ENCODE results near the gene DISC1. TPM values are rescaled to one million over a fixed set of nuclear protein-coding genes. Genes with fewer than 3 reads are reported as not detected.
"Not testable (repeated sequence)": the region's sequence is repeated elsewhere in the genome, so short reads cannot be mapped to it uniquely, and the experiment has no call there.

DISC1 gene
- total and polyA plus RNA-seq, 7 donors = 1.2 to 14.1 (median 5.8) TPM

DNA sequence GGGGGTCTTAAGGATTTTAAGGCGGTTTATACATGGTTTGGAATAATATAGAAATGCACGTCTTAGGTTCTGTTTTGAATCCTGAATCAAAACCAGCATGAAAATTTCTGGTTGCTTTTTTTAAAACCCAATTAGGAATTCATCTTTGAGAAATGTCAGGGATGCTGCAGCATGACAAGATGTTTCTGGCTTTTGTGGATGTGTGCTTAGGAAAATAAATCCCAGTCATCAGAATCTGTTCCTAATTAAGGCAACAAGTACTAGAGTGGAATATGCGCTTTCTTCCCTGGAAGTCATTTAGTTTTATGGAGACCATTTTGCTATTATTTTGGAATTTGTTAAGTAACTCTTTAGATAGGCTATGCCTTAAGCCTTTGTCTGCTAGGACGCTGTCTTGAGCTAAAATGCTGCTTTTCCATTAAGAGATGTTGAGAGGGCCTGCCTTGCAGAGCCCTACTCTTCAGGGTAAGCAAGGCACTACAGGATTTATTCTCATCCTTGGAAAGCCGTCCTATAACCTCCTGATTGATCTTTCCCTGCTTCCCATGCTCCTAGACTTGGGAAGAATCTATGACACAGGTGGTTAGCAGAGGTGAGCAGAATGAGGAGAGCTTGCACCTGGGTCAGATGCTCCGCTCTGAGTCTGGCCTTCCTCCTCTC, 332.8 kb downstream of the DISC1 start:
- Histone ChIP-seq H3K27ac (no peak overlapping the region), H3K9me3 (no peaks in the 10 kb centered on the region), H3K36me3 (no peaks in the 10 kb centered on the region), H3K27me3 (no peaks in the 10 kb centered on the region), H3K4me1 (no peaks in the 10 kb centered on the region), H3K4me3 (no peak overlapping the region)
- no peak for DNase-seq
- TF ChIP-seq EP300 (IDR thresholded peaks at IDR 0.05) = no peak
- WGBS, 2 donors = 94 to 96% methylated on average over 6 of the region's 6 CpGs
- intact Hi-C loops (cut with DNase I) = no loop called here

DNA sequence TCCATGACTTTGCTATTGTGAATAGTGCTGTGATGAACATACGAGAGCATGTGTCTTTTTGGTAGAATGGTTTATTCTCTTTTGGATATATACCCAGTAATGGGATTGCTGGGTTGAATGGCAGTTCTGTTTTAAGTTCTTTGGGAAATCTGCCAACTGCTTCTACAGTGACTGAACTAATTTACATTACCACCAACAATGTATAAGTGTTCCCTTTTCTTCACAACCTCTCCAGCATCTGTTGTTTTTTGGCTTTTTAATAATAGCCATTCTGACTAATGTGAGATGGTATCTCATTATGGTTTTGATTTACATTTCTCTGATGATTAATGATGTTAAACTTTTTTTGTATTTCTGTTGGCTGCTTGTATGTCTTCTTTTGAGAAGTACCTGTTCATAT, 335.2 kb downstream of the DISC1 start:
- H3K27ac ChIP-seq; H3K4me3 ChIP-seq; H3K27me3 ChIP-seq; H3K9me3 ChIP-seq; H3K36me3 ChIP-seq; intact Hi-C loops (cut with DNase I); H3K4me1 ChIP-seq; DNase-seq: not testable (repeated sequence)
- WGBS, 2 donors = 92 to 97% methylated on average over 1 of the region's 1 CpG

DNA sequence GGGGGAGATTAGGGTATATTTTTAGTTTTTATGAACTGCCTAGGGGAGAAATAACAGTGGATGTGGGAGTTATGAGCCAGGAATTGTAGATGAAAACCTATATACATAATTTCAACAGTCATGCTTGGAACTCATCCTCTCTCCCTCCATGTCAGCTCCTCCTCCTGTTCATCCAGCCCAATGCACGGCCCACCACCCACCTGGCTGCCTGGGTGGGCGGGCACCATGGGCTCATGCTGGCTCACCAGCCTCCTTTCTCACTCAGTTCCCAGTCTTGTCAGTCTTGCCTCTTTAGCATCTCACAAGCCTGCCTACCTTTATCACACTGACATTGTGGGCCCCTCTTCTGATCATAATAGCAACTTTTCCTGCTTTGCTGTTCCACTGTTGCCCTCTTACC, 336.0 kb downstream of the DISC1 start:
- Histone ChIP-seq H3K36me3 (no peaks in the 10 kb centered on the region), H3K27ac (no peak overlapping the region), H3K4me3 (no peak overlapping the region), H3K27me3 (no peaks in the 10 kb centered on the region), H3K4me1 (no peaks in the 10 kb centered on the region), H3K9me3 (no peaks in the 10 kb centered on the region)
- TF ChIP-seq POLR2AphosphoS5 (IDR thresholded peaks at IDR 0.05) (no peak), POLR2A (IDR thresholded peaks at IDR 0.05) (no peak), EP300 (IDR thresholded peaks at IDR 0.05) (no peak)
- TF ChIP-seq, protein P1, sequence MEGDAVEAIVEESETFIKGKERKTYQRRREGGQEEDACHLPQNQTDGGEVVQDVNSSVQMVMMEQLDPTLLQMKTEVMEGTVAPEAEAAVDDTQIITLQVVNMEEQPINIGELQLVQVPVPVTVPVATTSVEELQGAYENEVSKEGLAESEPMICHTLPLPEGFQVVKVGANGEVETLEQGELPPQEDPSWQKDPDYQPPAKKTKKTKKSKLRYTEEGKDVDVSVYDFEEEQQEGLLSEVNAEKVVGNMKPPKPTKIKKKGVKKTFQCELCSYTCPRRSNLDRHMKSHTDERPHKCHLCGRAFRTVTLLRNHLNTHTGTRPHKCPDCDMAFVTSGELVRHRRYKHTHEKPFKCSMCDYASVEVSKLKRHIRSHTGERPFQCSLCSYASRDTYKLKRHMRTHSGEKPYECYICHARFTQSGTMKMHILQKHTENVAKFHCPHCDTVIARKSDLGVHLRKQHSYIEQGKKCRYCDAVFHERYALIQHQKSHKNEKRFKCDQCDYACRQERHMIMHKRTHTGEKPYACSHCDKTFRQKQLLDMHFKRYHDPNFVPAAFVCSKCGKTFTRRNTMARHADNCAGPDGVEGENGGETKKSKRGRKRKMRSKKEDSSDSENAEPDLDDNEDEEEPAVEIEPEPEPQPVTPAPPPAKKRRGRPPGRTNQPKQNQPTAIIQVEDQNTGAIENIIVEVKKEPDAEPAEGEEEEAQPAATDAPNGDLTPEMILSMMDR (IDR thresholded peaks at IDR 0.05) = no peak
- 91 to 94% methylated on average over 2 of the region's 2 CpGs for WGBS, 2 donors
- DNase-seq = no peak
- intact Hi-C loops (cut with DNase I) = no loop called here

DNA sequence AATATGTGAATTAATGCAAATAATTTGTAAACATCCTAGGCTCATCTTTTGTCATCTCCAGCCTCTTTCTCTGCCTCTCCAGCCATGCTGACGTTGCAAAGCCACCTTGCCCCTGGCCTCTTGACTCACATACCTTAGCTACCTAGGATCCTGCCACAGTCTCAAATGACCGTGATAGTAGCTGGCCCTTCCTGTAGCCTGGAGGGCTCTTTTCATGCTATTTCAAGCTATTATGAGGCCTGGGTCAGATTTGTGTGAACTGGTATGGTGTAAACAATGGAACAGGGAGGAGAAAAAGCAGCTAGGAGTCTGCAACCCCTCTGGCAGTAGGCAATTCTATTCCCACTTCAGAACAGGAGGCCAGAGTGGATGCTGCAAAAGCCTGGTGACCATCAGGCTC, 337.7 kb downstream of the DISC1 start:
- Histone ChIP-seq H3K4me1 (no peaks in the 10 kb centered on the region), H3K9me3 (no peaks in the 10 kb centered on the region), H3K36me3 (no peaks in the 10 kb centered on the region), H3K27ac (no peak overlapping the region), H3K27me3 (no peaks in the 10 kb centered on the region), H3K4me3 (no peak overlapping the region)
- intact Hi-C loops (cut with DNase I) = no loop called here
- no peak for DNase-seq
- TF ChIP-seq EP300 (IDR thresholded peaks at IDR 0.05) (no peak), POLR2A (IDR thresholded peaks at IDR 0.05) (no peak), POLR2AphosphoS5 (IDR thresholded peaks at IDR 0.05) (no peak)
- TF ChIP-seq, protein P1 (IDR thresholded peaks at IDR 0.05) = no peak
- WGBS, 2 donors = 91 to 94% methylated on average over 2 of the region's 2 CpGs

DNA sequence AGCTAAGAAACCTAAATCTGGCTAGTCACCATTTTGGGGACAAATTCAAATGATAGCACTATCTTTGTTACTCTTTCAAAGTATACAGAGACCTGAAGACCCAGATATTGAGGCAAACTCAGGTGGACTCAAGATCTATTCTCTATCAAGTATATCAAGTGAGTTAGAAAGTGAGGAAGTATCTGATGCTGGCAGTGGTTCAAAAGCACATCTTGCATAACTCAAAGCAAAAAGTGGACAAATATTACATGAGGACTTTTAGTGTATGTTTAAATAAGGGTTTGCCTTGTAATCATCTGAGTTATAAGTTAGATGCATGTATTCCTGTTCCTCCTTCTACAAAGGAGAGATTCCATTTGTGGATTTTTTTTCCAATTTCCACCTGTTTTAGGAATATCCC, 338.4 kb downstream of the DISC1 start:
- no peak overlapping the region for H3K4me3 ChIP-seq
- intact Hi-C loops (cut with DNase I) = no loop called here
- TF ChIP-seq POLR2A (IDR thresholded peaks at IDR 0.05) (no peak), POLR2AphosphoS5 (IDR thresholded peaks at IDR 0.05) (no peak), EP300 (IDR thresholded peaks at IDR 0.05) (no peak)
- TF ChIP-seq, protein P1 (IDR thresholded peaks at IDR 0.05) = no peak
- H3K4me1 ChIP-seq = no peaks in the 10 kb centered on the region
- DNase-seq = no peak
- no peak overlapping the region for H3K27ac ChIP-seq
- H3K36me3 ChIP-seq = no peaks in the 10 kb centered on the region
- no peaks in the 10 kb centered on the region for H3K9me3 ChIP-seq
- H3K27me3 ChIP-seq = no peaks in the 10 kb centered on the region

DNA sequence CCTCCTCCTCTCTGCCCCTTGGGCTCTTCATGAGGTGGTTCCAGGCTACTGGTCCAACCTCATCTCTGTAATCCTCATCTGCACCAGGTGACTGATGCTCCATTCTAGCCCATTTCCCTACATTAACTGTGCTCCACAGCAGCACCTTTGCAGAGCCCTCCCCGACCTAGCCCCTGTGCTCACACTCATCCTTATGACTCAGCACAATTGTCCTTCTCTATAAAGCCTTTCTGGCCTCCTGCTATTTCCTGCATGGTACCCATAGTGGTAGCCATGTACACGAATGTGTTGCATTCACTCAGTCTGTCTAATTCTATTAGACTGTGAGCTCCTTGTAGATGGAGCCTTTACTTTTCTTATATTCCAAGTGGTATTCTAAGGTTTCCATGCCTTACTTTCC, 339.0 kb downstream of the DISC1 start:
- intact Hi-C loops (cut with DNase I) = no loop called here
- no peak for TF ChIP-seq EP300 (IDR thresholded peaks at IDR 0.05)
- TF ChIP-seq POLR2A (IDR thresholded peaks at IDR 0.05) = no peak
- TF ChIP-seq, protein P1 (IDR thresholded peaks at IDR 0.05) = no peak
- TF ChIP-seq POLR2AphosphoS5 (IDR thresholded peaks at IDR 0.05) = no peak
- Histone ChIP-seq H3K4me3 (no peak overlapping the region), H3K27ac (no peak overlapping the region), H3K9me3 (no peaks in the 10 kb centered on the region), H3K27me3 (no peaks in the 10 kb centered on the region), H3K36me3 (no peaks in the 10 kb centered on the region), H3K4me1 (no peaks in the 10 kb centered on the region)
- 87 to 91% methylated on average over 2 of the region's 2 CpGs for WGBS, 2 donors
- no peak for DNase-seq
